ENCODE measurements around the gene KCTD17. TPM values are rescaled to one million over a fixed set of nuclear protein-coding genes. Genes with fewer than 3 reads are reported as not detected.

KCTD17 gene
- total and polyA plus RNA-seq, 2 of the 4 experiments (the other 2 are of a cell fraction): 28.3 to 37.3 TPM

DNA sequence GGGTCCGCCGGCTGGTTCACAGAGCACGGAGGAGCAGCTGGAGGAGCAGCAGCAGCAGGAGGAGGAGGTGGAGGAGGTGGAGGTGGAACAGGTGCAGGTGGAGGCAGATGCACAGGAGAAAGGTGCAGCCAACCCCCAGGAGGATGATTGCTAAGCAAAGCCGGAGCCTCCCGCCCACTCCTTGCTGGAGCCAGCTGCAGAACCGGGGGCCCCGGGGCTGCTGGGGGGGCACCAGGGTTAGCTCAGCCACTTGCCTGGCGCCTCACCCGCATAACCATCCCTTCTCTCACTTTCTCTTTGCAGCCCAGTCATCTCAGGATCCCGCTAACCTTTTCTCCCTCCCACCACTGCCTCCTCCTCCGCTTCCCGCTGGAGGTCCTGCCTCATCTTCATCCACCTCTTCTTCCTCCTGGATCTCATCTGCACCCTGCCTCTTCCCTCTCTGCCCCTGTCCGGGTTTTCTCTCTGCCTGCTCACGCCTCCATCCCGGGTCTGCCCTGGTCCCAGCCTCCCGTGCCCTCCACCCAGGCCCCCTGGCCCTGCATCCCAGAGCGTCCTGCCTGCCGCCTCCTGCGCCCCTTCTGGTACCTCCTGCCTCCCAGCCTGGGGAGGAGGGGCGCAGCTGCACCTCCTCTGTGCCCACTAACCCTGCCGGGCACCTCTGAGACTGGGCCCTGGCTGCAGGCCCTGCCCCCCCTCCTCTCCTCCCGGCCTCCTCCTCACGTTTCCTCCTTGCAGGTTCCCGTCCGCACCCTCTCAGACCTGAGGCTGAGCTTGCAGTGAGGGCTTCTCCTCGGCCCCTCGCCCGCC, 9.5 kb downstream of the KCTD17 start:
- WGBS, 2 experiments (ENCODE audit: extremely low coverage in 2 of 2, insufficient read length in 1 of 2): 95% methylated on average over 6 of the region's 28 CpGs; no CpG with 5 or more reads in 1 of the 2 experiments
- no peak overlapping the region for H3K14ac ChIP-seq (replicated peaks; ENCODE audit: low read depth, low read length)
- H3K23ac ChIP-seq (ENCODE audit: low read depth, low read length): no peak overlapping the region
- no peak overlapping the region for H3K4me3 ChIP-seq (ENCODE audit: insufficient read depth, low read depth, low read length)
- no peak overlapping the region for H3K9ac ChIP-seq (ENCODE audit: low read depth, low read length)
- no peak overlapping the region for H3K18ac ChIP-seq (ENCODE audit: low read depth, low read length)
- H3K9me1 ChIP-seq (ENCODE audit: insufficient read depth, low read length): no peaks in the 10 kb centered on the region
- no peaks in the 10 kb centered on the region for H3K79me1 ChIP-seq (ENCODE audit: low read depth in 1 of 2, low read length in 2 of 2)
- no TSS peak for BruUV-seq (replicated peaks)
- H2AFZ ChIP-seq (replicated peaks; ENCODE audit: low read length, poor library complexity): no peak overlapping the region
- H3K9me3 ChIP-seq (ENCODE audit: control insufficient read depth, insufficient read depth, low read length): no peaks in the 10 kb centered on the region
- DNase-seq: no peak
- no peak overlapping the region for H2BK5ac ChIP-seq (ENCODE audit: low read depth, low read length, poor library complexity, severe bottlenecking)
- no peak for ATAC-seq (ENCODE audit: low read depth)
- CTCF ChIA-PET: no interaction called here
- no peak overlapping the region for H4K91ac ChIP-seq (ENCODE audit: insufficient read depth, low read depth, low read length)
- H2AK9ac ChIP-seq (replicated peaks; ENCODE audit: low read depth, low read length, poor library complexity): no peak overlapping the region
- H3K36me3 ChIP-seq (ENCODE audit: control insufficient read depth, insufficient read depth, low read length): peaks cover 34% of the 10 kb centered on the region
- intact Hi-C loops (cut with micrococcal nuclease) (no loop called here), in situ Hi-C loops (cut with MboI; ENCODE audit: low sequenced_read_pairs) (no loop called here), dilution Hi-C loops (cut with HindIII; ENCODE audit: low sequenced_read_pairs, unreplicated experiment) (no loop called here)
- no peak overlapping the region for H4K8ac ChIP-seq (ENCODE audit: low read depth in 2 of 2, low read length in 2 of 2)
- H3K4me1 ChIP-seq (ENCODE audit: control insufficient read depth, insufficient read depth, low read length): no peaks in the 10 kb centered on the region
- H2BK15ac ChIP-seq (ENCODE audit: low read depth, low read length): no peak overlapping the region
- POLR2A ChIA-PET (ENCODE audit: unreplicated experiment): no interaction called here
- H3K4me2 ChIP-seq (ENCODE audit: low read depth, low read length): no peak overlapping the region
- no peaks in the 10 kb centered on the region for H4K20me1 ChIP-seq (ENCODE audit: insufficient read depth, low read length)
- H3K27me3 ChIP-seq (ENCODE audit: control insufficient read depth, insufficient read depth, low read length): no peaks in the 10 kb centered on the region
- no peak overlapping the region for H3K27ac ChIP-seq (ENCODE audit: insufficient read depth, low read length)
- no peak overlapping the region for H2AK5ac ChIP-seq (ENCODE audit: low read depth, low read length)
- TF ChIP-seq RAD21 (IDR thresholded peaks at IDR 0.05; ENCODE audit: low read length) (no peak), FOS (IDR thresholded peaks at IDR 0.05; ENCODE audit: low read depth, low read length) (no peak), NFE2L2 (IDR thresholded peaks at IDR 0.05; ENCODE audit: low read depth, low read length) (no peak), RFX5 (IDR thresholded peaks at IDR 0.05; ENCODE audit: low read depth, low read length) (no peak), CEBPB (IDR thresholded peaks at IDR 0.05; ENCODE audit: low read depth, low read length) (no peak), CHD1 (IDR thresholded peaks at IDR 0.05; ENCODE audit: low read depth, low read length) (no peak), MAZ (IDR thresholded peaks at IDR 0.05; ENCODE audit: borderline replicate concordance, low read depth, low read length) (no peak), BHLHE40 (IDR thresholded peaks at IDR 0.05; ENCODE audit: low read depth, low read length) (no peak)
- H2BK20ac ChIP-seq (ENCODE audit: low read depth, low read length): no peak overlapping the region
- no peak overlapping the region for H2BK120ac ChIP-seq (ENCODE audit: low read depth, low read length)
- H3K56ac ChIP-seq (ENCODE audit: extremely low read depth, insufficient read depth, low read length): no peak overlapping the region
- H4K5ac ChIP-seq (ENCODE audit: low read depth, low read length): no peak overlapping the region
- no peak overlapping the region for H3K4ac ChIP-seq (ENCODE audit: low read depth, low read length)

Data from IMR-90 (cell line).